Breast epithelium (tissue), 4 donors: ENCODE measurements around the gene HS6ST3. TPM values are rescaled to one million over a fixed set of nuclear protein-coding genes. Genes with fewer than 3 reads are reported as not detected.
"Not testable (repeated sequence)": the region's sequence is repeated elsewhere in the genome, so short reads cannot be mapped to it uniquely, and the experiment has no call there.

Experiments used
- DNase-seq, 2 donors: peaks; one replicate each; pipeline ENCODE4 v3.0.0-alpha.2; 2019; ENCODE audit warnings: low spot score in 2 of 2
- H3K27ac ChIP-seq, 2 donors: fragments of 200-600 bp; sonication (generic) in 1 of 2; one replicate each; pipeline ENCODE4 v1.5.1; 2016 to 2019; ENCODE audit warnings: mild to moderate bottlenecking in 1 of 2
- H3K27me3 ChIP-seq, 2 donors: fragments of 200-600 bp; sonication (generic) in 1 of 2; one replicate each; pipeline versions ENCODE4 v1.5.1 to v1.6.0; 2017 to 2019; ENCODE audit warnings: control low read depth in 1 of 2, mild to moderate bottlenecking in 1 of 2
- H3K36me3 ChIP-seq: fragments of 200-600 bp; one replicate; pipeline ENCODE4 v1.5.1; 2019
- H3K4me1 ChIP-seq, 2 donors: fragments of 200-600 bp; sonication (generic); one replicate each; pipeline ENCODE4 v1.5.1; 2016 to 2019; ENCODE audit warnings: control low read depth in 1 of 2
- H3K4me3 ChIP-seq, 3 donors: fragments of 200-600 bp; sonication (generic); 1 replicate in 2 of 3; 2 replicates in 1 of 3; pipeline ENCODE4 v1.5.1; 2016 to 2019; ENCODE audit warnings: mild to moderate bottlenecking in 3 of 3, moderate library complexity in 2 of 3
- H3K9me3 ChIP-seq, 2 donors: fragments of 200-600 bp; sonication (generic) in 1 of 2; one replicate each; pipeline ENCODE4 v1.5.1; 2016 to 2019; ENCODE audit warnings: control low read depth in 1 of 2
- POLR2A ChIP-seq: fragments of 450-650 bp; IDR thresholded peaks from one replicate; pipeline ENCODE4 v1.6.1; 2016; ENCODE audit warnings: antibody characterized with exemption, mild to moderate bottlenecking, moderate library complexity
- POLR2AphosphoS5 ChIP-seq, 3 donors: sonication (generic); formaldehyde crosslinking; IDR thresholded peaks; one replicate each; pipeline ENCODE4 v1.6.1; 2017; ENCODE audit warnings: antibody characterized with exemption in 3 of 3
- intact Hi-C: fragments of 100-400 bp; cut with DNase I; formaldehyde crosslinking; loops from one replicate; pipeline ENCODE4 v1.15.1; 2023; ENCODE audit warnings: low total_unique reads
- total RNA-seq, 3 donors: library from RNA; depleted of rRNA; stranded (reverse); fragments of >200 nt; gene quantifications; one replicate each; pipeline ENCODE4 v1.1.0, GENCODE V29; 2016
- TF ChIP-seq, protein P1 (sequence below), 3 donors: fragments of 450-650 bp; IDR thresholded peaks; one replicate each; pipeline ENCODE4 v1.5.1; 2016 to 2017; ENCODE audit warnings: antibody characterized with exemption in 3 of 3, mild to moderate bottlenecking in 3 of 3, moderate library complexity in 3 of 3

Gene HS6ST3
- total RNA-seq, 3 donors from 2014 or later = under 0.01 to 1.3 (median 0.59) TPM

- Histone ChIP-seq H3K27me3 (no peaks in the 10 kb centered on the region), H3K9me3 (peaks cover 8 to 18% of the 10 kb centered on the region in 2 donors), H3K36me3 (no peaks in the 10 kb centered on the region), H3K27ac (no peak overlapping the region), H3K4me3 (no peak overlapping the region), H3K4me1 (no peaks in the 10 kb centered on the region)
- intact Hi-C loops = no loop called here
- no peak for DNase-seq
- TF ChIP-seq, protein P1, sequence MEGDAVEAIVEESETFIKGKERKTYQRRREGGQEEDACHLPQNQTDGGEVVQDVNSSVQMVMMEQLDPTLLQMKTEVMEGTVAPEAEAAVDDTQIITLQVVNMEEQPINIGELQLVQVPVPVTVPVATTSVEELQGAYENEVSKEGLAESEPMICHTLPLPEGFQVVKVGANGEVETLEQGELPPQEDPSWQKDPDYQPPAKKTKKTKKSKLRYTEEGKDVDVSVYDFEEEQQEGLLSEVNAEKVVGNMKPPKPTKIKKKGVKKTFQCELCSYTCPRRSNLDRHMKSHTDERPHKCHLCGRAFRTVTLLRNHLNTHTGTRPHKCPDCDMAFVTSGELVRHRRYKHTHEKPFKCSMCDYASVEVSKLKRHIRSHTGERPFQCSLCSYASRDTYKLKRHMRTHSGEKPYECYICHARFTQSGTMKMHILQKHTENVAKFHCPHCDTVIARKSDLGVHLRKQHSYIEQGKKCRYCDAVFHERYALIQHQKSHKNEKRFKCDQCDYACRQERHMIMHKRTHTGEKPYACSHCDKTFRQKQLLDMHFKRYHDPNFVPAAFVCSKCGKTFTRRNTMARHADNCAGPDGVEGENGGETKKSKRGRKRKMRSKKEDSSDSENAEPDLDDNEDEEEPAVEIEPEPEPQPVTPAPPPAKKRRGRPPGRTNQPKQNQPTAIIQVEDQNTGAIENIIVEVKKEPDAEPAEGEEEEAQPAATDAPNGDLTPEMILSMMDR (IDR thresholded peaks at IDR 0.05) = no peak
- TF ChIP-seq POLR2AphosphoS5 (IDR thresholded peaks at IDR 0.05) (no peak), POLR2A (no peak)
These were observed 14.6 kb downstream of the HS6ST3 start for GRCh38 chr13:96104516-96104915.

- H3K4me1 ChIP-seq, H3K27me3 ChIP-seq, H3K4me3 ChIP-seq, H3K27ac ChIP-seq, H3K36me3 ChIP-seq, intact Hi-C loops, DNase-seq: not testable (repeated sequence)
- peaks cover 8 to 18% of the 10 kb centered on the region in 2 donors for H3K9me3 ChIP-seq
These were observed 18.2 kb downstream of the HS6ST3 start for GRCh38 chr13:96108072-96108471.

DNA sequence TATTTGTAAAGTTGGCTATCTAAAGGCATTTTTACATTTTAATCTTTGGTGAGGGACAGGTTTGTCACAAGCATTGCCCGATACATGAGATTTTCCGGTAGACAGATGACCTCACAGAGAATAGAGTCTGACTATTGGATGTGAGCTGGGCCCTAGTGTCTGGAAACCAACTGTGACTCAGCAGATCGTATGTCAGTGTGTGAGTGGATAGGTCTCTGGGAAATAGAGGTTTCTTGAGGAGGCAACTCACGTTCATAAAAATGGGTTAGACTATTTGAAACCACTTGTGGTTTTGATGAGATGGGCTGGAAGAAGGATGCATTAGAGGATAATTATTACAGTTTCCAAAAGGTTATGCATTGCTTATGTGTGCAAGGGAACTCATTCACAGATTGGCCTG lies 19.2 kb downstream of the HS6ST3 start:
- DNase-seq = no peak
- Histone ChIP-seq H3K27ac (no peak overlapping the region), H3K4me1 (no peaks in the 10 kb centered on the region), H3K27me3 (no peaks in the 10 kb centered on the region), H3K9me3 (peaks cover 8 to 18% of the 10 kb centered on the region in 2 donors), H3K4me3 (no peak overlapping the region), H3K36me3 (no peaks in the 10 kb centered on the region)
- TF ChIP-seq POLR2A (no peak), POLR2AphosphoS5 (IDR thresholded peaks at IDR 0.05) (no peak)
- TF ChIP-seq, protein P1 (IDR thresholded peaks at IDR 0.05) = no peak
- intact Hi-C loops = no loop called here

DNA sequence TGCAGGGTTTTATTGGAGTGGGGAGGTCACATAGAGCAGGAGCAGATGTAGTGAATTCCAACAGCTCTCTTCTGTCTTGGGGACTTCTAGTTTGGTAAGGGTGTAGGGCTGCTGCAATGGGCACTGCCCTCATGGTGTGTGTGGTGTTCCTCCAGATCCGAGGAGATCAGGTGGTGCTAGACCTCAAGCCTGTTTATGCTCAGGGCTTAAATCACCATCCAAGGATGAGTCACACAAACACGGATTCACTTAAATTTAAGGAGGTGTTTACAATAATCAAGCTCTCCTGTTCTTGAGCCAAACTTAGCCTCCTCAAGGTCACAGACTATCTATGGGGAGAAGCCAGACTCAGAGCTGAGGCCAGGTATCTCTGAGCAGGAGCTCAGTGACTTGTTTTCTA lies 23.0 kb downstream of the HS6ST3 start:
- no peaks in the 10 kb centered on the region for H3K4me1 ChIP-seq
- no peak overlapping the region for H3K27ac ChIP-seq
- peaks cover 3 to 11% of the 10 kb centered on the region in 2 donors for H3K9me3 ChIP-seq
- TF ChIP-seq POLR2A = no peak
- TF ChIP-seq POLR2AphosphoS5 (IDR thresholded peaks at IDR 0.05) = no peak
- TF ChIP-seq, protein P1 (IDR thresholded peaks at IDR 0.05) = no peak
- H3K4me3 ChIP-seq = no peak overlapping the region
- DNase-seq = no peak
- no peaks in the 10 kb centered on the region for H3K36me3 ChIP-seq
- intact Hi-C loops = no loop called here
- no peaks in the 10 kb centered on the region for H3K27me3 ChIP-seq

GRCh38 chr13:96115368-96115767 lies 25.5 kb downstream of the HS6ST3 start:
- H3K4me3 ChIP-seq, H3K27me3 ChIP-seq, H3K9me3 ChIP-seq, DNase-seq, H3K4me1 ChIP-seq, H3K27ac ChIP-seq, intact Hi-C loops, H3K36me3 ChIP-seq: not testable (repeated sequence)

GRCh38 chr13:96119921-96120320 lies 30.0 kb downstream of the HS6ST3 start:
- Histone ChIP-seq H3K36me3 (no peaks in the 10 kb centered on the region), H3K9me3 (no peaks in the 10 kb centered on the region), H3K27me3 (no peaks in the 10 kb centered on the region), H3K4me1 (no peaks in the 10 kb centered on the region), H3K4me3 (no peak overlapping the region), H3K27ac (no peak overlapping the region)
- TF ChIP-seq POLR2A (no peak), POLR2AphosphoS5 (IDR thresholded peaks at IDR 0.05) (no peak)
- TF ChIP-seq, protein P1 (IDR thresholded peaks at IDR 0.05) = no peak
- DNase-seq = no peak
- intact Hi-C loops = no loop called here
